ENCODE data around the gene SLC2A2. TPM values are rescaled to one million over a fixed set of nuclear protein-coding genes. Genes with fewer than 3 reads are reported as not detected.

SLC2A2 gene
- total RNA-seq, 2 donors from 2014 or later, result not detected

DNA sequence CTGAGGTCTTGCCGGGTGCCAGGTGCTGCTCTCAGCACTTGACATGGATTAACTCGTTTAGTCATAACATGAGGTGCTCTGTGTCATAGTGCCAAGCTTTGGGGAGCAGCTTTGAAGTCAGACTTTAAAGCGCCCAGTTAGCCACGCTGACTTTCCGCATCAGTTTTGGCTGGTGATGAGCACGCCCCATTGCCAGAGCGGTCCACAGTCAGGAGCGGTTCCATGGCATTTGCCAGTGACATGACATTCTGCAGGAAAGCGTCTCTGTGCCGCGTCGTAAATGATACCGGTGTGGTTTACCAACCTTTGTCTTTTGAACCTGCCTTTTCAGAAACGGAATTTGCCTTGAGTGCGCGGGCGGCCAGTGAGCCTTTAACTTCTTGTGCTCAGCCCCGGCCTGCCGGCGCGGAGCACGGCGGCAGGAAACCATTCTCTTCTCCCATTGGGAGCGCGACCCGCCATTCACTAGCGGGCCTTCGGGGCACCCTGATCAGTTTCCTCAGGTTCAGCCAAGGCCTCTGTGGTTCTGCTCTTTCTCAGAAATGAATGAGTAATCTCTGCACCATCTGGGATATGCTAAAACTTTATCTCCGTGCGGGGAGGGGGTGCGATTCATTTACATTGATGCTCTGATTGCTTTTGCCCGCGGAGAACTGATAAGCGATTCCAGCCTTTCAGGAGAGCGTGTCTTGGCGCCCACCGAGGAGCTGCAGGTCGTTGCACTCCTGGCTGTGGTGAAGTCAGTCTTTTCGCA is 1.7 kb upstream of the SLC2A2 start:
- Histone ChIP-seq H3K27ac (no peak overlapping the region), H3K4me3 (peak overlapping the region; percentile 15 to 47), H3K9me3 (no peaks in the 10 kb centered on the region), H3K27me3 (no peaks in the 10 kb centered on the region), H3K36me3 (no peaks in the 10 kb centered on the region), H3K4me1 (peaks cover 0 to 21% of the 10 kb centered on the region in 2 donors)
- TF ChIP-seq, protein P1, sequence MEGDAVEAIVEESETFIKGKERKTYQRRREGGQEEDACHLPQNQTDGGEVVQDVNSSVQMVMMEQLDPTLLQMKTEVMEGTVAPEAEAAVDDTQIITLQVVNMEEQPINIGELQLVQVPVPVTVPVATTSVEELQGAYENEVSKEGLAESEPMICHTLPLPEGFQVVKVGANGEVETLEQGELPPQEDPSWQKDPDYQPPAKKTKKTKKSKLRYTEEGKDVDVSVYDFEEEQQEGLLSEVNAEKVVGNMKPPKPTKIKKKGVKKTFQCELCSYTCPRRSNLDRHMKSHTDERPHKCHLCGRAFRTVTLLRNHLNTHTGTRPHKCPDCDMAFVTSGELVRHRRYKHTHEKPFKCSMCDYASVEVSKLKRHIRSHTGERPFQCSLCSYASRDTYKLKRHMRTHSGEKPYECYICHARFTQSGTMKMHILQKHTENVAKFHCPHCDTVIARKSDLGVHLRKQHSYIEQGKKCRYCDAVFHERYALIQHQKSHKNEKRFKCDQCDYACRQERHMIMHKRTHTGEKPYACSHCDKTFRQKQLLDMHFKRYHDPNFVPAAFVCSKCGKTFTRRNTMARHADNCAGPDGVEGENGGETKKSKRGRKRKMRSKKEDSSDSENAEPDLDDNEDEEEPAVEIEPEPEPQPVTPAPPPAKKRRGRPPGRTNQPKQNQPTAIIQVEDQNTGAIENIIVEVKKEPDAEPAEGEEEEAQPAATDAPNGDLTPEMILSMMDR (IDR thresholded peaks at IDR 0.05), result no peak
- no peak for DNase-seq (ENCODE audit: low spot score)

DNA sequence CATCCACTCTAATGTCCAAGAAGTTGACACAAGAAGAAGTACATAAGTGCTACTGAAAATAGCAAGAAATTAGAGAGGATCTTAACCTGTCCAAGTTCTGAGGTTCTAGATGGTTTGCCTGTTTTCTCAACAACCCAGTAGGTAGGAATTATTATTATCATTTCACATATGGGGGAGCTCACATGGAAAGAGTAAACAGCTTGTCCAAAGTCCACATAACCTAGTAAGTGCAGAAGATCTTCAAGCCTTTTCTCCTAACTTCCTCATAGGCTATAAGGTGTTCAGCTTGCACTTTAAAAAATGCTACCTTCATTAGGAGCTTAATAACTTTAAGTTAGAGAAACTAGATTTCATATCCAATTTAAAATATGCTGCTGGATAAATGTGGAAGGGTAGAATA is 3.0 kb downstream of the SLC2A2 start:
- Histone ChIP-seq H3K36me3 (no peaks in the 10 kb centered on the region), H3K27me3 (no peaks in the 10 kb centered on the region), H3K4me1 (peaks cover 0 to 10% of the 10 kb centered on the region in 2 donors), H3K27ac (no peak overlapping the region), H3K9me3 (no peaks in the 10 kb centered on the region), H3K4me3 (no peak overlapping the region)
- DNase-seq (ENCODE audit: low spot score), result no peak
- TF ChIP-seq, protein P1 (IDR thresholded peaks at IDR 0.05), result no peak

DNA sequence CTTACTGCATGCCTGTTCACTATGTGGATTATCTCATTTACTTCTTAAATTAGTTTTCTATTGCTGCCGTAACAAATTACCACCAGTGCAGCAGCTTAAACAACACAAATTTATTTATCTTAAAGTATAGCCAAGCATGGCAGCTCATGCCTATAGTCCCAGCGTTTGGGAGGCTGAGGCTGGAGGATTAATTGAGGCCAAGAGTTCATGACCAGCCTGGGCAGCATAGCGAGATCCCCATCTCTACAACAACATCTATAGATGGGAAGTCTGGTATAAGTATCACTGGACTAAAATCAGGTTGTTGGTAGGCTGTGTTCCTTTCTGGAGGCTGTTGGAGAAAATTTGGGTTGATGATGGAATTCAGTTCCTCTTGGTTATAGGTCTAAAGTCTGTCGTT is 5.1 kb downstream of the SLC2A2 start:
- no peaks in the 10 kb centered on the region for H3K27me3 ChIP-seq
- H3K36me3 ChIP-seq, result no peaks in the 10 kb centered on the region
- TF ChIP-seq, protein P1 (IDR thresholded peaks at IDR 0.05), result no peak

GRCh38 chr3:171018156-171018935 is 8.2 kb downstream of the SLC2A2 start:
- H3K4me1 ChIP-seq, result no peaks in the 10 kb centered on the region
- TF ChIP-seq, protein P1 (IDR thresholded peaks at IDR 0.05), result no peak

More for the DNA sequence above, 5.1 kb downstream of the SLC2A2 start:
- H3K27ac ChIP-seq, result no peak overlapping the region
- DNase-seq (ENCODE audit: low spot score), result no peak
- no peaks in the 10 kb centered on the region for H3K4me1 ChIP-seq
- H3K9me3 ChIP-seq, result no peaks in the 10 kb centered on the region
- H3K4me3 ChIP-seq, result no peak overlapping the region

DNA sequence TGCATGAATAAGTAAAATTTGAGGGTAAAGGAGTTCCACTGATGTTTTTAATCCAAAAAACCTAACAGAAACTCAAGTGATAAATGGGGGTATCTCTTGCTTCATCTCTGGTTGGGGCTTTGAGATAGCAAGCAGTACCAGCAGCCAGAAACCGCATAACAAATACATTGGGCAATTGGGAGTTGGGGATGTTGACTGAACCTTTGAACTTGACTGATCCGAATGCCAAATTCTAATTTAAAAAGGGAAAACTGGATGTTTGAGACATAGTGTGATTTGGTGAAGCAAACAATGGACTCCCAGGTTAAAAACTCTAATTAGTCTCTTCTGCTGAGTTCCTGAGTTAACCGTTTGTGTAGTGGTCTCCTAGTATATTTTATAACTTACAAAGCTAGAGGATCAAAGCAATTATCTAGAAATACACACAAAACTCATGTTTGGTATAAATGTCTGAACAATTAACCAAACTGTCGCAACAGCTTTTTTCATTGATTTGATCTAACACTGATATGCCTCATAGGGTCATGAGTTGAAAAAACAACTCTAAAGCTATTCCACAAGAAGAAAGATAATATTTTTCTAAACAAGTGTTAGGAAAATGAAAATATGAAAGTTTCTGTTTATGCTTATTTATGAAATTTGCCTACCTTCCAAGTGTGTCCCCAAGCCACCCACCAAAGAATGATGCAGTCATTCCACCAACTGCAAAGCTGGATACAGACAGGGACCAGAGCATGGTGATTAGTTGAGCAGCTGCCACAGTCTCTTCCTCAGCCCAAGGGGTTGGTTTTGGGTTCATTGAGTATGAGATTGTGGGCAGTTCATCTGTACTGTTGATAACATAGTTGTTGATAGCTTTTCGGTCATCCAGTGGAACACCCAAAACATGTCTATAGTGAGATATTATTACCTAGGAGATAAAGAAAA is 12.4 kb downstream of the SLC2A2 start:
- Histone ChIP-seq H3K27ac (no peak overlapping the region), H3K4me3 (no peak overlapping the region), H3K36me3 (no peaks in the 10 kb centered on the region), H3K4me1 (no peaks in the 10 kb centered on the region), H3K27me3 (no peaks in the 10 kb centered on the region), H3K9me3 (no peaks in the 10 kb centered on the region)
- DNase-seq (ENCODE audit: low spot score), result no peak
- TF ChIP-seq, protein P1 (IDR thresholded peaks at IDR 0.05), result no peak

More at GRCh38 chr3:171018156-171018935, 8.2 kb downstream of the SLC2A2 start:
- no peak overlapping the region for H3K4me3 ChIP-seq
- no peaks in the 10 kb centered on the region for H3K36me3 ChIP-seq
- DNase-seq (ENCODE audit: low spot score), result no peak
- no peak overlapping the region for H3K27ac ChIP-seq
- no peaks in the 10 kb centered on the region for H3K27me3 ChIP-seq
- H3K9me3 ChIP-seq, result no peaks in the 10 kb centered on the region

Measured in right atrium auricular region (tissue), 2 donors.